ENCODE measurements around the gene RARRES2.
"Not testable (repeated sequence)": the region's sequence is repeated elsewhere in the genome, so short reads cannot be mapped to it uniquely, and the experiment has no call there.

The RARRES2 gene

GRCh38 chr7:150313870-150314269 lies 27.6 kb downstream of the RARRES2 start:
- DNase-seq = no peak

- no peak for DNase-seq
These were observed 28.0 kb downstream of the RARRES2 start for GRCh38 chr7:150313367-150313809.

- not testable (repeated sequence) for DNase-seq
These were observed 28.6 kb downstream of the RARRES2 start for GRCh38 chr7:150312649-150313366.

GRCh38 chr7:150311711-150312110 lies 29.7 kb downstream of the RARRES2 start:
- no peak for DNase-seq

- DNase-seq = no peak
These were observed 30.3 kb downstream of the RARRES2 start for GRCh38 chr7:150311146-150311545.

GRCh38 chr7:150308575-150308974 lies 32.9 kb downstream of the RARRES2 start:
- DNase-seq = no peak

GRCh38 chr7:150307904-150308303 lies 33.5 kb downstream of the RARRES2 start:
- no peak for DNase-seq

- DNase-seq = no peak
These were observed 34.3 kb downstream of the RARRES2 start for GRCh38 chr7:150307129-150307528.

GRCh38 chr7:150306377-150306776 lies 35.1 kb downstream of the RARRES2 start:
- DNase-seq = not testable (repeated sequence)

GRCh38 chr7:150305903-150306284 lies 35.5 kb downstream of the RARRES2 start:
- DNase-seq = not testable (repeated sequence)

- DNase-seq = not testable (repeated sequence)
These were observed 36.0 kb downstream of the RARRES2 start for GRCh38 chr7:150305259-150305902.

GRCh38 chr7:150304499-150305258 lies 36.8 kb downstream of the RARRES2 start:
- DNase-seq = not testable (repeated sequence)

GRCh38 chr7:150302908-150303310 lies 38.5 kb downstream of the RARRES2 start:
- DNase-seq = not testable (repeated sequence)

- not testable (repeated sequence) for DNase-seq
These were observed 43.5 kb downstream of the RARRES2 start for GRCh38 chr7:150297978-150298377.

GRCh38 chr7:150296802-150297201 lies 44.6 kb downstream of the RARRES2 start:
- not testable (repeated sequence) for DNase-seq

- not testable (repeated sequence) for DNase-seq
These were observed 45.8 kb downstream of the RARRES2 start for GRCh38 chr7:150295614-150296013.

- not testable (repeated sequence) for DNase-seq
These were observed 46.4 kb downstream of the RARRES2 start for GRCh38 chr7:150295027-150295426.

GRCh38 chr7:150290317-150290716 lies 51.1 kb downstream of the RARRES2 start:
- not testable (repeated sequence) for DNase-seq

- not testable (repeated sequence) for DNase-seq
These were observed 52.6 kb downstream of the RARRES2 start for GRCh38 chr7:150288816-150289215.
